HG02642 (cell line): ENCODE data around the gene MALRD1.

ENCODE experiments used
- ATAC-seq: cut with Tn5 transposase; IDR thresholded peaks from one replicate; pipeline ENCODE4 v1.9.1; 2021; ENCODE audit warnings: mild to moderate bottlenecking; ENCODE audit not compliant: unreplicated experiment, poor library complexity

Gene MALRD1

GRCh38 chr10:19209319-19209718, 160.7 kb downstream of the MALRD1 start:
- ATAC-seq = no peak

DNA sequence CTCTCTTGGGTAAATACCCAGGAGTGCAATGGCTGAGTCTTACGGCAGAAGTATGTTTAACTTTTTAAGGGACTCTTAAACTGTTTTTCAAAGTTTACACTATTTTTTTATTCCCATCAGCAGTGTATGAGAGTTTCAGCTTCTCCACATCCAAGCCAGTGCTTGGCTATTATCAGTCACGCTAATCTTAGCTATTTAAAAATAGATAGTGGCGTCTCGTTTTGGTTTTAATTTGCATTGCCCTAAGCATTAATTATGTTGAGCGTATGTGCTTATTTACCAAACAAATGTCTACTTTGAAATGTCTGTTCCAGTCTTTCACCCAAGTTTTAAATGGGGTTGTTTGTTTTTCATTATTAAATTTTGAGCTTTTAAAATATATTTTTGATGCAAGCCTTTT, 164.0 kb downstream of the MALRD1 start:
- no peak for ATAC-seq

DNA sequence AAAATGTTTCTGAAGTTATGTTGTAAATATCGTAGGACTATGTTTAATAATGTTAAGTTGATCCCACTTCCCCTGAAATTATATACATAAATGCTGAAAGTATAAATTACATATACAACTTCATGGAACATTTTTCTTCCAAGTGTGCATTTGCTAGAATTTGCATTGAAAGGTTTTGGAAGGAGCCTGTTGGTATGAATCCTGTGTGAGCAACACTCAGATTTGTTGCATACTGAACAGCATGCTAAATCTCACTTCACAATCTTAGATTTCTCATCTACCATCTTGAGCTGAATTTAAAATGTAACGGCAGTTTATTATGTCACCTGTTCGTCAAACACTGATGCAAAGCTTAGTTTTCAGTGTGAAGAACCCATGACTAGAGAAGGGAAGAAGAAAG, 172.6 kb downstream of the MALRD1 start:
- ATAC-seq = no peak

GRCh38 chr10:19226025-19226424, 177.4 kb downstream of the MALRD1 start:
- no peak for ATAC-seq

DNA sequence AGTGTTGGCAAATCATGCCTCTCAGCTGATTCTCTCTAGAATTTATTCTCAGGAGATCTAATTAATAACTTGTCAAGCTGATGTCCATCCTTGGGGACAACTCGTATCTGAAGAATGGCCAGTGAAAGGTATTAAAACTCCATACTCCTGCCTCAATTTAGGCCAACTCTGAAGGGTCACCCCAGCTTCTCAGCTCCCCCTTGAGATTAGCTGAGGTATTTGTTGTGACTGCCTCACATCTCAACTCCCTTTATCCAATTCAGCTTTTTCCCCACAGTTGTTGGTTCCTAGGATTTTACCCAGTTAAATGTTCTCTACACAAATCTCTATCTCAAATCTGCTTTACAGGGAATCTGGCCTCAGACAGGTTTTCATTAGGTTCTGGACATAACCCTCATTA, 182.4 kb downstream of the MALRD1 start:
- no peak for ATAC-seq

DNA sequence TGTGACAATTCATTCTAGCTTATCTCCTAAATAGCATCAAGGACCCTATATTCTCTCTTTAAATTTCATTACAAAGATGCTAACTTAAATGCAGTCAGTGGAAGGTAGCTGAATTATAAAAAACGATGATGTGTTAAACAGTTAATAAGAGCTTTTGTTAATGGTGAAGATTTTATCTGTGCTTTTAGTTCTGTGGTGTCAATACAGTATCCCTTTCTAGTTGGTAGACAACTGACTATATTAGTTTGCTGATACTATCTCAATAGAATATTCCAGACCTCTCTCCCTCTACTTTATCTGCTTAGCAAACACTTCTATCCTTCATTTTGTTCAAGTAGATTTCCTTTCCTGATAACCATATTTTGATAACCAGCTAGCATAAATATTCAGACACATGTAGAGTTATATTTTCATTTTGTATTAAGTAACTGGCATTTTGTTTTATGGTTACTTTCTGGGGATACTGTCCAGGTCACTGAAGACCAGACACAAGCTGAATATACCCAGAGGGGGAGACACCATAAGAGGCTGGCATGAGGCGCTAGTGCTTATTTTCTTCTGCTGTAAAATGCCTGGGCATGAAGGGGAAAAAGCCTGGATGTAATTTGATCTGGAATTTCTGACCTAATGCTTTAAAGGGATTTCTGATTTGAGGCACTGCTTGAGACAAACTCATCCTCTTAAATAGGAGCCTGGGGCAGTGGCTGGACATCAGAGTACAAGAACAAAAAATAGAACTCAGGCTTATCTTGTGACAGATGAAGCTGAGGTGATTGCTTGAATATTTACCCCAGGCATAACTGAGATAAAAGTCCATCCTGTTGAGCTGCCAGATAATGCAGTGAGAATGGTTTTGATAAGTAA, 197.5 kb downstream of the MALRD1 start:
- no peak for ATAC-seq

DNA sequence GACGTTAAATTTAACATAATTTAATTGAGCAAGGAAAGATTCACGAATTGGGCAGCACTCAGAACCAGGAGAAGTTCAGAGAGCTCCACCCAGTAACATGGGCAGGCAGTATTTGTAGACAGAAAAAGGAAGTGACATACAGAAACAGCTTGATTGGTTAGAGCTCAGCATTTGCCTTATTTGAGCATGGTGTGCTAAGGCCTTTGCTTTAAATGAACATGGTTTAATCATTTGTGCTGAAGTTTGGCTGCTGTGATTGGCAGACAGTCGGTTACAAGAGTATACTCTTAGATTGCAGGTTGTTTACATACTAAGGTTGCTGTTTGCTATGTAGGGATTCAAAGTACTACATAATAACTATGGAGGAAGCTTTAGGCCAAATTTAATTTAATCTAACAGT, 199.2 kb downstream of the MALRD1 start:
- ATAC-seq = no peak

DNA sequence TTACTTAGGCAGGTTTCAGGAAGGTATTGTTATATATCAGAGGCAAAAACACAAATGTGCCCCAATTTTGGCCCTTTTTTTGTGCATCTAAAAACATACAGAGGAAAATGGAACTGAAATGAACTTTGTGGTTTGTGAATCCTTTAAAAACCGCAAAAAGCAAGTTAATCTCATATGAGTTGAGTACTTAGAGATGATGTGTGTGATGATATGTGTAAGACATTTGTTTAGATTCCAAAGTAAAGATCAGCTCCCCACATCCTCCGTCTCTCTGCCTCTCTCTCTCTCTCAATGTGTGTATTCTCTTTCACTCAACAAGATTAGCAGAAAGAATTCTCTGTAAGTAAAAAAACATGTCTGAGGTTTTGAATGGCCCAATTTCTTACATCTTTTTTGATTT, 201.9 kb downstream of the MALRD1 start:
- ATAC-seq = no peak

DNA sequence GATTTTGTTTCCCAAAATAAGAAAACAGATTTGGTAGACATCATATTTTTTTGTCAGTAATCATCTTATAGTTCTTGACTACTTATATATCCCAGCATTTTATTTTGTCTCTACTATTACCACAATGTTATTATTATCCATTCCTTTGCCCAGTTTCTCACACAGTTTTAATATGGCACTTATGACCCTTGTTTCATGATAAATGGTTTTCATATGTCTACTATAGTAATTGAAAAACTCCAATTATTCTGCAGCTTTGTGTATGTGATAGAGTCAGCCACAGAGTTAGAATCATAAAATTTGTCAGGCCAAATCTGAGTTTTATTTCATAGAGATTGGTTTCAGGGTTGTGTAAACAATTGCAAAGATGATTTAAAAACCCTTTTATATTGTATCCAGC, 203.9 kb downstream of the MALRD1 start:
- ATAC-seq = no peak

GRCh38 chr10:19256331-19256730, 207.7 kb downstream of the MALRD1 start:
- no peak for ATAC-seq

DNA sequence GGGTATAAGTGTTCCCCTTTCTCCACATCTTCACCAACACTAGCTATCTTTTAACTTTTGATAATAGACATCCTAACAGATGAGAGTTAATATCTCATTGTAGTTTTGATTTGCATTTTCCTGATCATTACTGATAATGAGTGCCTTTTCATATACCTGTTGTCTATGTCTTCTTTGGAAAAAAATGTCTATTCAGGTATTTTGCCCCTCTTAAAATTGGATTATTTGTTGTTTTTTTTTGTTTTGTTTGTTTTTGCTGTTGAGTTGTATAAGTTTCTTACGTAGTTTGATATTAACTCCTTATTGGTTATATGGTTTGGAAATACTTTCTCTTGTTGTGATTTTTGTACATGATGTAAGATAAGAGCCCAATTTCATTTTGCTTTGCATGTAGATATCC, 214.7 kb downstream of the MALRD1 start:
- ATAC-seq = no peak

DNA sequence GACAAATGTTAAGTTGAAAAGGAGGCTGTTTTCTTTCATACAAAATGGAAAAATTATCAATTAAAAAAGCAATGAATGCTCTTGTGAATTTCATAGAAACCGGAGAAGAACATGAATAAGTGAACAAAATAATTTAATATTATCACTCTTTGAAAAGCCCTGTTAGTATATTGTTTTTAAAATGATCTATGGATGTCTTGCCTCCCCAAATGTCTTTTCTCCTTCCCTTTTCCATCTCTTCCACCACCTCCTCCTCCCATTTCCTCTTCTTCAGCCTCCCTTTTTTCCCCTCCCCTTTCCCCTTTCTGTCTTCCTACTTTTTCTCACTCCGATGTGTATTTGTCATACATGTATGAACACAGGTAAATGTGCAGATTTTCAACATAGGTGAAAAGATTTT, 234.7 kb downstream of the MALRD1 start:
- no peak for ATAC-seq

DNA sequence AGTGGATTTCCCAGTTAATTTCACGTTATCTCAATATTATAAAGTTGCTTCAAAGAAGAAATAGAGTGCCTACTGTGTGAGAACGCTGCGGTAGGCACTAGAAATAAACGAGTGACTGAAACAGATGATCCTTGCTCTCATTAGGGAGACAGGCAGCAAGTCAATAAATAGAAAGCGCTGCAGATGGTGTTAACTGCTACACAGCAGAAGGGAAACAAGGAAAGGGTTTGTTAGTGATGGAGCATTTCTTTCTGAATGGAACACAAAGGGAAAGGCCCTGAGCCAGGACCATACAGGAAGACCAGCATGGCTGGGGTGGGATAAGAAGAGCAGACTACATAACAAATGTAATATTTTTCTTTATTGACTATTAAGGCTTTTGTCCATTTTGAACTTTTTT, 235.2 kb downstream of the MALRD1 start:
- no peak for ATAC-seq

GRCh38 chr10:19290770-19291169, 242.2 kb downstream of the MALRD1 start:
- no peak for ATAC-seq

DNA sequence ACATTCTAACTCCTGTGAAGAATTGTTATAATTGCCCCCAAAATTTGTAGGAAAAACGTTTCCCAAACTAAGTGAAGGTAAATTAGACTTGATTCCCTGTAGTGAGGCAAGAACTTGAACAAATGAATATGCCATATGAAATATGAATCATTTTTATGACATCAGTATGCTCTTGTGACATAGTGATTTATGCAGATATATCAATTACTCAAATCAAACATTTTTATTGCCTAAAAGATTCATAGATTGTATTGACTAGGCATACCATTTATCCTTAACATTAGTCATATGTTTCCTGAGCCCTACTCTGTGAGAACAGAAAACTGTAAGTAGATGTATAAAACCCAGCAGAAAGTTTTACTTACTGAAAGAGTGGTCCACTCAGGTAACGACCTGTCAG, 245.6 kb downstream of the MALRD1 start:
- ATAC-seq = no peak

GRCh38 chr10:19299645-19300044, 251.0 kb downstream of the MALRD1 start:
- ATAC-seq = no peak

- ATAC-seq = no peak
Observed at GRCh38 chr10:19302117-19302516, 253.5 kb downstream of the MALRD1 start.

DNA sequence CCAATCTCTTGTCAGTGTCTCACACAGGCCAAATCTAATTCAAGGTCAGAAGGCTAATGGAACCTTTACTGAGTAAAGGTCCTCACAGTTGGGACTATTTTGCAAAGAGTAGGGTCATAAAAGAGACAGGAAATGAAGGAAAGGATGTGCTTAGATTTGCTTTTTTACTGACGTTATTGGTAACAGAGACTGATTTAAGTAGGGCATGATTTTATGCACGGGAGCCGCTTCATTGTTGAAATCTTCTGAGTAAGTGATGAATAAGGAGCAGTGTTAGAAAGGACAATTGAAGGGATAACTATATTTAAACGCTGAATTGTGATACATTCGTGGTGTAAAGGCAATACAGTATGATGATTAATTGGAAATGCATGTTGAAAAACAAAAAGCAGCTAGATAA, 261.5 kb downstream of the MALRD1 start:
- no peak for ATAC-seq

DNA sequence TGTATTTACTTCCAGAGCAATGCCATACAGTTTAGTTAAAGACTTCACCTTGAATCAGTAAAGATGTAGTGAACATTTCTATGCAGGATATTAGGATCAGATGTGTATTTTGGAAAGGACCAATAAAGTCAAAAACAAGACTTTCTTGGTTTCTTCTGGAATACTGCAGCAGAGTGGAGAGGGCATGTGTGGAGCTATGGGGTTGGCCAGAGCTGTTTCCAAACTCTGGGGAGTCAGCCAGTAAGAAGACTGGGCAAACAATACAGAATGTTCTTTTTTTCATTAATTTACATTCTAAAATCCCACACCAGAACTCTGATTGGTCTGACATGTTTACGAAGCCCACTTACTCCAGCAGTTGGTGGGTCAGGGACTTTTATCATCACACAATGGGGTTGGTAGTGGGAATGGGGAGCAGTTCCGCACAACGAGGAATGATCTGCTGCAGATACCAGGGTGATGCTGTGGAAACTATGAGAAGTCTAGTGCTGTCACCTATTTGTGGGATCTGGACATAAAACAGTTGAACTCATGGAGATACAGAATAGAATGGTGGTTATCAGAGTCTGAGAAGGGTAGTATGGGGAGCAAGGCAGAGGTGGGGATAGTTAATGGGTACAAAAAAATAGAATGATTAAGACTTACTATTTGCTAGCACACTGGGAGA, 267.7 kb downstream of the MALRD1 start:
- ATAC-seq = no peak

DNA sequence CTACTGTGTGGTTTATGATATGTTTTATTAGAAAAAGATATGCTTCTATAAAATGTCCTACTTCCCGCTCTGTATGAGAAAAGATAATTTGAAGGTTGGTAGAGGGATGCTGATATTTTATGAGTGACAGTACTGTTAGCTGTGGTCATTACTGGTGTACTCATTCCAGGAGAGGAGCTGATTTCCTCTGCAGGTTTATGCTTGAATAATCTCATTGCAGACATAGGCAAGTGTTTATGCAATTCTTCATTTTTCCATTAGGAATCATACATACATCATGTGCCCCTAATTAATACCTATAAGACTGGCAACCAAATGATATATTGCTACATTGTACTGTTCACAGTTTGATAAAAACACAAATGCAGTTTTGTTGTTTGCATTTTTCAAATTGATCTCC, 269.4 kb downstream of the MALRD1 start:
- ATAC-seq = no peak

DNA sequence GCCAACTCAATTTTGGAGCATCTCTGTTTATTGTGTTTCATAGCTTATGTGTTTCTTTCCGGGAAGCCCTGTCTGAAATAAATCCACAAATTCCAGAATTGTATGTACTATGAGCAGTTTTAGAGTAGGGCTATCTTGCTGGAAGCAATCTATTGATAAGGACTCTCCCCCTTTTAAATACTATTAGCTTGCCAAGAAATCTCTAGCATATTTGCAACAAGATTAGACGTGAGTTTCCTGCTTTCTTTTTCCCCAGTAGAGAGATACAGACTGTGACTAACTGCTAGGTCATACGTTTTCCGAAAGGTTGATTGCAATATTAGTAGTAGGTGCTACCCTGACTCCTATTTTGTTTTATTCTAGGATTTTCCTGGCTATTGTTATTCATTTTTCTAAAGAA, 277.0 kb downstream of the MALRD1 start:
- ATAC-seq = no peak

DNA sequence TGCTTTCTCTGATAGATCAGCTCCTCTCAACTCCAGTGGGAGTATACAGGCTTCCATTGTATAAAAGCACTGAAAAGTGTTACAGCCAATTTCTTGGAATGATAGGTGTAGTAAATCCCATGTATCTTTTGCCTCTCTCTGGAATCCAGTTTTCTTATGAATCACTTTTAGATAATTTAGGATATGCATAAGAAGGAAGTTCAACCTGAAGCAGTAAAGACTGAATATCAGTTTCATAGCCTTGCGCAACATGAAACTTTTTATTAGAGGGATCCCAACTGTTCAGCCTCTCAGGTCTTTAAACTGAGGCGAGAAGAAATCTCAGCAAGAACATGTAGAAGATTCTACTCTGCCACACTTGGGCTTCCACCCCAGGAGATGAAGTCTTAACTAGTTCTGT, 280.0 kb downstream of the MALRD1 start:
- ATAC-seq = no peak
